Measurements from ENCODE around the gene CRYAA. TPM values are rescaled to one million over a fixed set of nuclear protein-coding genes. Genes with fewer than 3 reads are reported as not detected.
"Not testable (repeated sequence)": the region's sequence is repeated elsewhere in the genome, so short reads cannot be mapped to it uniquely, and the experiment has no call there.

Gene CRYAA
- polyA plus RNA-seq, 1 donor from 2014 or later = not detected

DNA sequence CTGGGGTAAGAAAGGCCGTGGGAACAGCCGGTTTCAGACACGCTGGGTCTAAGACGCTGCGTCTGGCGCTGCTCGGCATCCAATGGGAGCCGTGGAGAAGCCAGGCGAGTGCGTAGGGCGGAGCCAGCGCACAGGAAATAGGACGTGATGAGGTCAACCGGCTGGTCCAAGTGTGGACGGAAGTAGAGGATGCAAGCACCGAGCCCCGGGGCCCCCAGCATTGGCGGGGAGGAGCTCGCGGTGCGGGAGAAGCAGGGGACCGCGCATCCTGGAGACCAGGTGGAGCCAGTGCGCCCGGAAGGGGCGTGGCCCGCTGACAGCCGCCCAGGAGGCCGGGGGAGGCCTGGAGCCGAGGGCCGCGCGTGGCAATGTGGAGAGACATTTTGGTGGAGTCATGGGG lies 15.2 kb upstream of the CRYAA start:
- H3K4me2 ChIP-seq (ENCODE audit: low read length); H2AFZ ChIP-seq (ENCODE audit: low read depth, low read length); H3K9ac ChIP-seq (ENCODE audit: low read length); H3K79me2 ChIP-seq (replicated peaks; ENCODE audit: insufficient read depth, low read length); H3K36me3 ChIP-seq (ENCODE audit: insufficient read depth, low read length); H3K27me3 ChIP-seq (ENCODE audit: insufficient read depth, low read depth, low read length); H3F3A ChIP-seq (ENCODE audit: insufficient read depth, low read length, poor library complexity, severe bottlenecking); H3K27ac ChIP-seq (ENCODE audit: low read length); H3K9me2 ChIP-seq (ENCODE audit: insufficient read depth, low read length); H3K4me3 ChIP-seq (ENCODE audit: low read length); H4K20me1 ChIP-seq (ENCODE audit: insufficient read depth); H3K9me3 ChIP-seq (ENCODE audit: low read length): not testable (repeated sequence)

DNA sequence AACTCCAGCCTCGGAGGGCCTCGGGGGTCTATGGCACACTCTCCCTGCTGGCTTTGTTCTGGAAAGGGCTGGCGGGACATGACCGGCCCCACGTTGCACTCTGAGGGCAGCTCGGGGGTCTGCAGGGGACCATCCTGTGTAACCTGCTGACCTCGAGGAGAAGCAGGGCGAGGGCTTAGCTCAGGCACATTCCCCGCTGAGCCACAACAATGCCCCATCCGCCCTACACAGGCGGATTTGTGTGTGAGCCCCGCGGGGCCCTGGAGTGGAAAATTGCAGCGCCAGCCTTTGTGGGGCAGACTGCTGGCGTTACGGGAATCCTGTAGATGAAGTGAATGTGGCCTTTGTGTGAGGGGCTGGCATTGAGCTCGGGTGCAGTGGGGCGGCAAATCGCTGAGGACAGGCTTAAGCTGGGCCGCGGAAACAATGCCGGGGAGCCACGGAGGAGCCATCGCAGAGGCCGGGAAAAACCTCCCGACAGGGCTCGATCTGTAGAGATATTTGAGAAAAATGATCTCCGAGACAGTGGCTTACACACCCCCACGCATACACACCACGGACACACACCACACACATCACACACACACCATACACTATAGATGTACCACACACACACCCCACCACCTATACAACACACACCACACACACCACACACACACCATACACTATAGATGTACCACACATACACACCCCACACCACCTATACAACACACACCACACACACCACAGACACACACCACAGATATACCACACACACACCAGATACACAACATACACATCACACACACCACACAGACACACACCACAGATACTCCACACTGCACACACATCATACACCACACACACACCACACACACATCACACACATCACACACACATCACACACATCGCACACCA lies 9.3 kb upstream of the CRYAA start:
- not testable (repeated sequence) for H3K79me2 ChIP-seq (replicated peaks; ENCODE audit: insufficient read depth, low read length); H3F3A ChIP-seq (ENCODE audit: insufficient read depth, low read length, poor library complexity, severe bottlenecking); H4K20me1 ChIP-seq (ENCODE audit: insufficient read depth); H2AFZ ChIP-seq (ENCODE audit: low read depth, low read length); H3K4me2 ChIP-seq (ENCODE audit: low read length); H3K27ac ChIP-seq (ENCODE audit: low read length); H3K9me2 ChIP-seq (ENCODE audit: insufficient read depth, low read length); H3K27me3 ChIP-seq (ENCODE audit: insufficient read depth, low read depth, low read length); H3K9me3 ChIP-seq (ENCODE audit: low read length); H3K4me3 ChIP-seq (ENCODE audit: low read length); H3K36me3 ChIP-seq (ENCODE audit: insufficient read depth, low read length); H3K9ac ChIP-seq (ENCODE audit: low read length)

DNA sequence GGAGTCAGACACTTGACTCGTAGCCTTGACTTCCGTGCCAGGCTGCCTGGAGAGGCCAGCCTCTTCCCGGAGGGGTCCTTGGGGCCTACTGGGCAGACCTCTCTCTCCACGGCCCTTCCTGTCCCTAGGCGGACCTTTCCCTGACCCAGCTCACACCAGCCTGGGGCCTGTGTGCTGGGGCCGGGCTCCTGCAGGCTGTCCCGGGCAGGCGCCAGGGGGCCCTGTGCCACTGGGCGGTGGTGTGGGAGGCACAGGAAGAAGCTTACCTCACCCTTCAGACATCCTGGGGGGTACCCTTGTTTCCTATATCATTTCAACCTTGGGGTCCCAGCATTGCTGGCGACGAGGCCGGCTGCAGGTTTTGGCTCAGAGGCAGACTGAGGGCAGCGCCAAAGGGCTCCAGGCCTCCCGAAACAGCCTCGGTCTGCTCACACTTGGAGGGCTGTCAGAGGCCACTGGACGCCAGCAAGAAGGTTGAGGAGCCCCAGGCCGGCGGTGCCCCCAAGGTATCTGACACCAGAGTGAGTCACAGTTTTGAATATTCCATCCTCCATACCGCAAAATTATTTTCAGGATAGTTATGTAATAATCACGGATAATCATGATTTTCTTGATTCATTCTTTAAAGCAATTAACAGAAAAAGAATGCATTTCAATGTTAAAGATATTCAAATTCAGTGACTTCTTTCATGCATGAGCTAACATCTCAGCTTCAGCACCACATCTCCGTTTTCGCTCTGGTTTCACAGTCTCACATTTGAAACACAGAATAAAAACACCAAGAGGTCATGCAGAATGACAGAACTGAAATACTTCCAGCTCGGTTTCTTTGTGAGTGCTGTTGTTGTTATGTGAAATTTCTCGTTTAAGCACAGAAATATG lies 6.7 kb upstream of the CRYAA start:
- not testable (repeated sequence) for H4K20me1 ChIP-seq (ENCODE audit: insufficient read depth); H3K9me3 ChIP-seq (ENCODE audit: low read length); H3K9ac ChIP-seq (ENCODE audit: low read length); H3K9me2 ChIP-seq (ENCODE audit: insufficient read depth, low read length); H3K27ac ChIP-seq (ENCODE audit: low read length); H3K36me3 ChIP-seq (ENCODE audit: insufficient read depth, low read length); H3K27me3 ChIP-seq (ENCODE audit: insufficient read depth, low read depth, low read length); H3K4me2 ChIP-seq (ENCODE audit: low read length); H3K79me2 ChIP-seq (replicated peaks; ENCODE audit: insufficient read depth, low read length); H3K4me3 ChIP-seq (ENCODE audit: low read length); H2AFZ ChIP-seq (ENCODE audit: low read depth, low read length); H3F3A ChIP-seq (ENCODE audit: insufficient read depth, low read length, poor library complexity, severe bottlenecking)

DNA sequence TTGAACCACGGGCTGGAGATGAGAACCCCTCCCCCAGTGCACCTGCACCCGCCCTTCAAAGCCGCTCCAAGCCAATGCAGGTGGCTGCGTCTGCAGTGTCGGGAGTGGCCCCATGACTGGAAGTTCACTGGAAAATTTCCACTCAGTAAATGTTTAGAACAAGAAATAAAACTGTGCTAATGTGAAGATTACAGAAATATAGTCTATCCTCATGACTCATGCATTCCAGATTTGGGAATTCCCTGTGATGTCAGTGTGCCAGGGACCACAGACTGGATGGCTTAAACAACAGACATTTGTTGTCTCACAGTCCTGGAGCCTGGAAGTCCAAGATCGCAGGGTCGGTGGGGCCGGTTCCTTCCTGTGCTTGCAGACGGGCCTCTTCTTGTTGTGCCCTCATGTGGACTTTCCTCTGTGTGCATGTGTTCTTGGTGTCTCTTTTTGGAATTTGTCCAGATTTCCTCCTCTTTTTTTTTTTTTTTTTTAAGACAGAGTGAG lies 6.1 kb upstream of the CRYAA start:
- not testable (repeated sequence) for H3F3A ChIP-seq (ENCODE audit: insufficient read depth, low read length, poor library complexity, severe bottlenecking); H3K9me2 ChIP-seq (ENCODE audit: insufficient read depth, low read length); H3K79me2 ChIP-seq (replicated peaks; ENCODE audit: insufficient read depth, low read length); H3K9me3 ChIP-seq (ENCODE audit: low read length); H4K20me1 ChIP-seq (ENCODE audit: insufficient read depth); H3K27me3 ChIP-seq (ENCODE audit: insufficient read depth, low read depth, low read length); H3K4me3 ChIP-seq (ENCODE audit: low read length); H3K9ac ChIP-seq (ENCODE audit: low read length); H3K27ac ChIP-seq (ENCODE audit: low read length); H2AFZ ChIP-seq (ENCODE audit: low read depth, low read length); H3K4me2 ChIP-seq (ENCODE audit: low read length); H3K36me3 ChIP-seq (ENCODE audit: insufficient read depth, low read length)

DNA sequence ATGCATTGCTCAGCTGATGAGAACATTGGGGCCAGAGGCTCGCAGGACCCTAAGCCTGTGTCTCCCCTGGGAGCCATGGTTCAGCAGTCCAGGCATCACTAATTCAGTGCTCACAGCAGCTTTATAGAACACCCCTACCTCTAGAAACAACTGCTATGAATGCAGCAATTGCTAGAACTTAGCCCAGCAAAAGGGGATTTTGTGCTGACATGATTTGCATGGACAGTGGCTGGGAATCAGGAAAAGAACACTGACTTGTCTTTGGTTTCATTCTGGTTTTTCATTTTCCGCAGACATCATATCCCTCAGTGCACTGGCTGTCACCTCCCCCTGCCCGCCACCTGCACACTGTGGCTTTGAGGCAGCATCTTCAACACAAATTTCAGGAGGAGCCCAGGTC lies 4.0 kb upstream of the CRYAA start:
- H3K9me3 ChIP-seq (ENCODE audit: low read length); H3K36me3 ChIP-seq (ENCODE audit: insufficient read depth, low read length); H3K79me2 ChIP-seq (replicated peaks; ENCODE audit: insufficient read depth, low read length); H2AFZ ChIP-seq (ENCODE audit: low read depth, low read length); H3F3A ChIP-seq (ENCODE audit: insufficient read depth, low read length, poor library complexity, severe bottlenecking); H3K27me3 ChIP-seq (ENCODE audit: insufficient read depth, low read depth, low read length); H3K9me2 ChIP-seq (ENCODE audit: insufficient read depth, low read length); H3K27ac ChIP-seq (ENCODE audit: low read length); H3K4me3 ChIP-seq (ENCODE audit: low read length); H3K9ac ChIP-seq (ENCODE audit: low read length); H3K4me2 ChIP-seq (ENCODE audit: low read length); H4K20me1 ChIP-seq (ENCODE audit: insufficient read depth): not testable (repeated sequence)

DNA sequence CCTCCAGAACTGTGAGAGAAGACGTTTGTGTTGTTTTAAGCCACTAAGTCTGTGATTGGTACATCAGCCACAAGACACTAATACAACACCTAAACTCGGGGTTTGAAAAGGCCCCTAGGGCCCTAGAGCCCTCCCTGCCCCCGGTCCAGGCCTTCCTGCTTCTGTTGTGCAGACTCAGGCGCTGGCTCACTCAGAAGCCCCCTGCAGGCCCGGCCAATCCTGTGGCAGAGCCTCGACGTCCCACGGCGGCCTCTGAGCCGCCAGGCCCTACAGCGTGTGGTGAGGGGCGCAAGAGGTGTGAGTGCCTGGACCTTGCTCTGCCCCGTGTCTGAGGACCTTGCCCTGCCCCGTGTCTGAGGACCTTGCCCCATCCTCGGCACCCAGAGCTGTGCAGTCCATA lies 3.1 kb upstream of the CRYAA start:
- not testable (repeated sequence) for H4K20me1 ChIP-seq (ENCODE audit: insufficient read depth); H3K36me3 ChIP-seq (ENCODE audit: insufficient read depth, low read length); H2AFZ ChIP-seq (ENCODE audit: low read depth, low read length)

DNA sequence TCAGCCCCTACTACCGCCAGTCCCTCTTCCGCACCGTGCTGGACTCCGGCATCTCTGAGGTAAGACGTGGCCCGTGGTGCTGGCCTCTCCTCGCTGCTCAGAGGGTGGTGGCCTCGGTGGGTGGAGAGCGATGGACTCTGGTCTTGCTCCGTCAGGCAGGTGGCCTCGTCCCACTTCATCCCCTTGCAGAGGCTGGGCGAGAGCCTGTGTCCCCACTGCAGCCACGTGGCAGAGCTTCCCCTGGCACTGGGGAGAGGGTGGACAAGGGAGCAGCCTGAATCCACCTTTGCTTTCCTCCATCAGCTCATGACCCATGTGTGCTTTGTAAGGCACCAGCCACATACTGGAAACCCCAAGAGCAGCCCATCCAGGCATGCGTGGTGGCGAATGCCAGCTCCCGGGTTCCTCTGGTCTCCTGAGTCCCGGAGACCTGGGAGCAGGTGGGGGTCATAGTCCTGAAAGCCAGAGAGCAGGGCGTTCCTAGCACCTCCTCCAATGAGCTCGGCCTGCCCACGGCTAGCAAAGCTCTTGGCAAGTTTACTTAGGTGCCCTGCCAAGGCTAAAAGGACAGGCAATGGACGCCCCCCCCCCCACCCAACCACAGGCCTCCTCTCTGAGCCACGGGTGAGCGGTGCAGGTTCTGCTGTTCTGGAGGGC lies 550 bp downstream of the CRYAA start:
- H3K27me3 ChIP-seq (ENCODE audit: insufficient read depth, low read depth, low read length); H3K9ac ChIP-seq (ENCODE audit: low read length); H3K4me3 ChIP-seq (ENCODE audit: low read length); H3K9me2 ChIP-seq (ENCODE audit: insufficient read depth, low read length); H3F3A ChIP-seq (ENCODE audit: insufficient read depth, low read length, poor library complexity, severe bottlenecking); H4K20me1 ChIP-seq (ENCODE audit: insufficient read depth); H3K4me2 ChIP-seq (ENCODE audit: low read length); H3K79me2 ChIP-seq (replicated peaks; ENCODE audit: insufficient read depth, low read length); H2AFZ ChIP-seq (ENCODE audit: low read depth, low read length); H3K27ac ChIP-seq (ENCODE audit: low read length); H3K36me3 ChIP-seq (ENCODE audit: insufficient read depth, low read length); H3K9me3 ChIP-seq (ENCODE audit: low read length): not testable (repeated sequence)

More for the DNA sequence above, 3.1 kb upstream of the CRYAA start:
- H3K9me2 ChIP-seq (ENCODE audit: insufficient read depth, low read length); H3K9ac ChIP-seq (ENCODE audit: low read length); H3K4me2 ChIP-seq (ENCODE audit: low read length); H3F3A ChIP-seq (ENCODE audit: insufficient read depth, low read length, poor library complexity, severe bottlenecking); H3K4me3 ChIP-seq (ENCODE audit: low read length); H3K9me3 ChIP-seq (ENCODE audit: low read length); H3K27me3 ChIP-seq (ENCODE audit: insufficient read depth, low read depth, low read length); H3K79me2 ChIP-seq (replicated peaks; ENCODE audit: insufficient read depth, low read length); H3K27ac ChIP-seq (ENCODE audit: low read length): not testable (repeated sequence)

All from neural cell (in vitro differentiated cells).